ENCODE measurements around the gene EEF1E1.

EEF1E1 gene

GRCh38 chr6:8113131-8113654 is 10.8 kb upstream of the EEF1E1 start:
- no peak overlapping the region for H3K27ac ChIP-seq (ENCODE audit: low read depth, low read length)
- no peaks in the 10 kb centered on the region for H3K27me3 ChIP-seq (ENCODE audit: control insufficient read depth in 1 of 2, insufficient read depth in 2 of 2, low read length in 2 of 2)
- no peak overlapping the region for H3K9ac ChIP-seq (ENCODE audit: low read length)
- no peaks in the 10 kb centered on the region for H3K36me3 ChIP-seq (ENCODE audit: insufficient read depth, low read length)
- H3K4me1 ChIP-seq (ENCODE audit: insufficient read depth, low read length): no peaks in the 10 kb centered on the region
- H3K4me3 ChIP-seq (ENCODE audit: low read depth in 1 of 2, low read length in 2 of 2): no peak overlapping the region
- H3K9me3 ChIP-seq (ENCODE audit: low read length): no peaks in the 10 kb centered on the region

GRCh38 chr6:8110725-8111124 is 8.4 kb upstream of the EEF1E1 start:
- no peak overlapping the region for H3K27ac ChIP-seq (ENCODE audit: low read depth, low read length)
- H3K9me3 ChIP-seq (ENCODE audit: low read length): no peaks in the 10 kb centered on the region
- no peaks in the 10 kb centered on the region for H3K27me3 ChIP-seq (ENCODE audit: control insufficient read depth in 1 of 2, insufficient read depth in 2 of 2, low read length in 2 of 2)
- no peaks in the 10 kb centered on the region for H3K36me3 ChIP-seq (ENCODE audit: insufficient read depth, low read length)
- H3K4me3 ChIP-seq (ENCODE audit: low read depth in 1 of 2, low read length in 2 of 2): no peak overlapping the region
- no peak overlapping the region for H3K9ac ChIP-seq (ENCODE audit: low read length)
- no peaks in the 10 kb centered on the region for H3K4me1 ChIP-seq (ENCODE audit: insufficient read depth, low read length)

DNA sequence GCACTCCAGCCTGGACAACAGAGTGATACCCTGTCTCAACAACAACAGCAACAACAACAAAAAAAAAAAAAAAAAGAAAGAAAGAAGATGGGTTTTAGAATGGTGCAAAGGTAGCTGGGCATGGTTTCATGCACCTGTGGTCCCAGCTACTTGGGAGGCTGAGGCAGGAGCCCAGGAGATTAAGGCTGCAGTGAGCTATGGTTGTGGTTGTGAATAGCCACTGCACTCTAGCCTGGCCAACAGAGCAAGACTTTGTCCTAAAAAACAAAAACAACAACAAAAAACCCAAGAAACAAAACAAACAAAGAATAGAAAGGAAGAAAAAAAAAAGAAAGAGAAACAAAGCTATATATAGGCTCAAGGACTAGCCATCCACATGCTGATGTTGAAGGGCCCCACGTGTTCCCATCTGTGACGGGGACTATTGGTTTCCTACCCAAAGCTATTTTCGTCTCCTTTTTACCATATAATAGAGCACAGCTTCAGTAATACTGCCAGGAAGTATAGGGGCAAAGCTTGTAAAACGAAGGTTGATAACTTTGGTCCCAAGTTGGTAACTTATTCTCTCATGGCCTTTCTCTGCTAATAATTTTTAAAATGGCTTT is 7.9 kb upstream of the EEF1E1 start:
- Histone ChIP-seq H3K36me3 (ENCODE audit: insufficient read depth, low read length) (no peaks in the 10 kb centered on the region), H3K27ac (ENCODE audit: low read depth, low read length) (no peak overlapping the region), H3K4me3 (ENCODE audit: low read depth in 1 of 2, low read length in 2 of 2) (no peak overlapping the region), H3K4me1 (ENCODE audit: insufficient read depth, low read length) (no peaks in the 10 kb centered on the region), H3K9me3 (ENCODE audit: low read length) (no peaks in the 10 kb centered on the region), H3K27me3 (ENCODE audit: control insufficient read depth in 1 of 2, insufficient read depth in 2 of 2, low read length in 2 of 2) (no peaks in the 10 kb centered on the region), H3K9ac (ENCODE audit: low read length) (no peak overlapping the region)

DNA sequence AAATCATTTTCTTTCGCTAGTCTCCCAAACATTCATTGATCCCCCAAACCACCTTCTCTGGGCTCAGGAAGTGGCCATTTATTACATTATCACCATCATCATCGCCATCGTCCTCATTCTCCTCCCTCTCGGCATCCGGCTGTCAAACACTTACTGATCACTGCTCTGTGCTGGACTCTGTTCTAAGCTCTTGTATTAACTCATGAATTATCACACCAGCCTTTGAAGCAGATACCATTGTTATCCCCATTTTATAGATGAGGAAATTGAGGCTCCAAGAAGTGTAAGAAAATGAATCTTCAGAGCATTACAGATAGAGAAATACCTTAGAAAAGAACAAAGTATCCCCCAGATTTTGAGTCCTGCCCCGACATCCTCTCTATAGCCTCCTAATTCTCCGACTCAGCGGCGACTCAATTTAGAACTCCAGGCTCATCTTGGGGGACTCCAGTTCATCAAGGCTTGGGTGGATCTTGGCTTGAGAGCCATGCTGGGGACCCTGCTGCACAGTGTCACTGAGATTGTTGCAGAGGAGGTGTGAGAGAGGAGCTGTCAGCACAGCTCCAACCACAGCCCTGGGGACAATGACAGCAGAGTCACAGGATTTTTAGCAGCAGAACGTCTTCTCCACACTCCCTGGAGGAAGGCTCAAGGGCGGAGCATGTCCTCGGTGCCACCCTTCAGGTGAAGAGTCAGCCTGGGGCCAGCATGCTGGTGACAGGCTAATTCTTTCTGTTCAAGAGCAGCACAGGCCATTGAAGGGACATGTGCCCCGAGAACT is 6.6 kb upstream of the EEF1E1 start:
- H3K4me1 ChIP-seq (ENCODE audit: insufficient read depth, low read length): no peaks in the 10 kb centered on the region
- no peaks in the 10 kb centered on the region for H3K36me3 ChIP-seq (ENCODE audit: insufficient read depth, low read length)
- H3K27ac ChIP-seq (ENCODE audit: low read depth, low read length): no peak overlapping the region
- H3K9ac ChIP-seq (ENCODE audit: low read length): no peak overlapping the region
- H3K9me3 ChIP-seq (ENCODE audit: low read length): no peaks in the 10 kb centered on the region
- H3K27me3 ChIP-seq (ENCODE audit: control insufficient read depth in 1 of 2, insufficient read depth in 2 of 2, low read length in 2 of 2): no peaks in the 10 kb centered on the region
- H3K4me3 ChIP-seq (ENCODE audit: low read depth in 1 of 2, low read length in 2 of 2): no peak overlapping the region

- no peaks in the 10 kb centered on the region for H3K27me3 ChIP-seq (ENCODE audit: control insufficient read depth in 1 of 2, insufficient read depth in 2 of 2, low read length in 2 of 2)
- H3K4me1 ChIP-seq (ENCODE audit: insufficient read depth, low read length): no peaks in the 10 kb centered on the region
- H3K4me3 ChIP-seq (ENCODE audit: low read depth in 1 of 2, low read length in 2 of 2): no peak overlapping the region
- no peak overlapping the region for H3K9ac ChIP-seq (ENCODE audit: low read length)
- no peaks in the 10 kb centered on the region for H3K36me3 ChIP-seq (ENCODE audit: insufficient read depth, low read length)
- H3K27ac ChIP-seq (ENCODE audit: low read depth, low read length): no peak overlapping the region
- H3K9me3 ChIP-seq (ENCODE audit: low read length): no peaks in the 10 kb centered on the region
These were observed 5.8 kb upstream of the EEF1E1 start for GRCh38 chr6:8108031-8108660.

DNA sequence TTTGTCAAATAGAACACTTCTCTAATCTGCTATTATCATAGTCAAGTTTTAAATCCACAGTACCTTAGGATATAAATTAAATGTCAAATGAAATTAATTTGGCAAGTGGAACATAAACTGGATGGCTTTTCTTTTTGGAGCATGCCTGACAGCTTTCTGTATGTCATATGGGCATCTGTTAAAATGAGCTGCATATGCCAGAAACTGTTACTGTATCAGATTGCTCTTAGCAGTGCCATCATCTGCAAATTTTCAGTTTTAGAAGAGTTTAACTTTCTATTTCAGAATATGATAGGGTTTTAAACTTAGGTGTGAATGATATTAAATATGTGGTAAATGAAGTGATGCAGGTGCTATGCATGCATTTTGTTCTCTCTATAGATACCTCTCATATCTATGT is 3.4 kb upstream of the EEF1E1 start:
- no peak overlapping the region for H3K4me3 ChIP-seq (ENCODE audit: low read depth in 1 of 2, low read length in 2 of 2)
- no peak overlapping the region for H3K27ac ChIP-seq (ENCODE audit: low read depth, low read length)
- no peaks in the 10 kb centered on the region for H3K36me3 ChIP-seq (ENCODE audit: insufficient read depth, low read length)
- no peaks in the 10 kb centered on the region for H3K27me3 ChIP-seq (ENCODE audit: control insufficient read depth in 1 of 2, insufficient read depth in 2 of 2, low read length in 2 of 2)
- H3K4me1 ChIP-seq (ENCODE audit: insufficient read depth, low read length): peaks cover 7% of the 10 kb centered on the region
- H3K9me3 ChIP-seq (ENCODE audit: low read length): no peaks in the 10 kb centered on the region
- H3K9ac ChIP-seq (ENCODE audit: low read length): no peak overlapping the region

DNA sequence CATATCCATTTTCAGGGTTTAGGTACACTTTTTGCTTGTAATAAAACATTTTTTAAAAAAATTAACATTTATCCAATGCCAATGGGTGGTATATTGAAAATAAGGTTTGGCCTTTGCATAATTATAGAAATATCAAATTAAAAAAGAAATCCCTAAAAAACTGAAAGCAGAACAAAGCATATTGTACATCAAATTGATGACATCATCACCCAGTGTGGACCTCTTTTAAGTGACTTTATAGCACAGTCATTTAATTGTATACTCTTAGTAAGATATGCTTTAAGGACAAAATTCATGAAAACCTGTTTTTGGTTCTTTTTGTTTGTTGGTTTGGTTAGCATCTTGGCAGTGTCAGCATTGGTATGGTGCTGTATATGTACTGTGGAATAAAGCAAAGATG is 1.4 kb upstream of the EEF1E1 start:
- Histone ChIP-seq H3K4me1 (ENCODE audit: insufficient read depth, low read length) (peaks cover 7% of the 10 kb centered on the region), H3K9me3 (ENCODE audit: low read length) (no peaks in the 10 kb centered on the region), H3K4me3 (ENCODE audit: low read depth in 1 of 2, low read length in 2 of 2) (no peak overlapping the region), H3K9ac (ENCODE audit: low read length) (no peak overlapping the region), H3K27me3 (ENCODE audit: control insufficient read depth in 1 of 2, insufficient read depth in 2 of 2, low read length in 2 of 2) (no peaks in the 10 kb centered on the region), H3K36me3 (ENCODE audit: insufficient read depth, low read length) (no peaks in the 10 kb centered on the region), H3K27ac (ENCODE audit: low read depth, low read length) (no peak overlapping the region)

GRCh38 chr6:8100159-8100854 is 2.0 kb downstream of the EEF1E1 start:
- no peaks in the 10 kb centered on the region for H3K36me3 ChIP-seq (ENCODE audit: insufficient read depth, low read length)
- no peaks in the 10 kb centered on the region for H3K27me3 ChIP-seq (ENCODE audit: control insufficient read depth in 1 of 2, insufficient read depth in 2 of 2, low read length in 2 of 2)
- no peak overlapping the region for H3K27ac ChIP-seq (ENCODE audit: low read depth, low read length)
- H3K4me3 ChIP-seq (ENCODE audit: low read depth in 1 of 2, low read length in 2 of 2): no peak overlapping the region
- no peak overlapping the region for H3K9ac ChIP-seq (ENCODE audit: low read length)
- H3K4me1 ChIP-seq (ENCODE audit: insufficient read depth, low read length): peaks cover 7% of the 10 kb centered on the region
- no peaks in the 10 kb centered on the region for H3K9me3 ChIP-seq (ENCODE audit: low read length)

DNA sequence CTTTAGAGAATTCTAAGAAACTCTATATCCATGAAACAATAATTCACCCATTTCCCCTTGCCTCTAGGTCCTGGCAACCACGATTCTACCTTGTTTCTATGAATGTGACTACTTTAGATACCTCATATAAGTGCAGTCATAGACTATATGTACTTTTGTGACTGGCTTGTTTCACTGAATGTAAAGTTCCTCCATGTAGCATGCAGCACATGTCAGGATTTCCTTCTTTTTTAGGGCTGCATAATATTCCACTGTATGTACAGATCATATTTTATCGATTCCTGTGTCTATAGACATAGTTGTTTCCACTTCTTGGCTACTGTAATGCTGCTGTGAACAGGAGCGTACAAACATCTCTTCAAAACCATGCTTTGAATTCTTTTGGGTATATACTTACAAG is 11.7 kb downstream of the EEF1E1 start:
- no peak overlapping the region for H3K27ac ChIP-seq (ENCODE audit: low read depth, low read length)
- H3K27me3 ChIP-seq (ENCODE audit: control insufficient read depth in 1 of 2, insufficient read depth in 2 of 2, low read length in 2 of 2): no peaks in the 10 kb centered on the region
- H3K9me3 ChIP-seq (ENCODE audit: low read length): no peaks in the 10 kb centered on the region
- H3K9ac ChIP-seq (ENCODE audit: low read length): no peak overlapping the region
- H3K4me1 ChIP-seq (ENCODE audit: insufficient read depth, low read length): no peaks in the 10 kb centered on the region
- no peak overlapping the region for H3K4me3 ChIP-seq (ENCODE audit: low read depth in 1 of 2, low read length in 2 of 2)
- peaks cover 27% of the 10 kb centered on the region for H3K36me3 ChIP-seq (ENCODE audit: insufficient read depth, low read length)

- H3K4me3 ChIP-seq (ENCODE audit: low read depth in 1 of 2, low read length in 2 of 2): no peak overlapping the region
- no peaks in the 10 kb centered on the region for H3K27me3 ChIP-seq (ENCODE audit: control insufficient read depth in 1 of 2, insufficient read depth in 2 of 2, low read length in 2 of 2)
- no peak overlapping the region for H3K9ac ChIP-seq (ENCODE audit: low read length)
- no peaks in the 10 kb centered on the region for H3K4me1 ChIP-seq (ENCODE audit: insufficient read depth, low read length)
- peaks cover 27% of the 10 kb centered on the region for H3K36me3 ChIP-seq (ENCODE audit: insufficient read depth, low read length)
- no peaks in the 10 kb centered on the region for H3K9me3 ChIP-seq (ENCODE audit: low read length)
- H3K27ac ChIP-seq (ENCODE audit: low read depth, low read length): no peak overlapping the region
These were observed 13.5 kb downstream of the EEF1E1 start for GRCh38 chr6:8088886-8089285.
